NCI-H1417 treated with DMSO at 0.1 percent for 48 hours (cell line): Measurements from ENCODE around the gene EPB41L4A.
A peak's percentile ranks its signal among the peaks of the same experiment; 100 is the strongest.
"Not testable (repeated sequence)": the region's sequence is repeated elsewhere in the genome, so short reads cannot be mapped to it uniquely, and the experiment has no call there.

Experiments used
- DNase-seq: peaks from one replicate; lab custom pipeline; 2025; lab: John Stamatoyannopoulos, UW

The EPB41L4A gene

DNA sequence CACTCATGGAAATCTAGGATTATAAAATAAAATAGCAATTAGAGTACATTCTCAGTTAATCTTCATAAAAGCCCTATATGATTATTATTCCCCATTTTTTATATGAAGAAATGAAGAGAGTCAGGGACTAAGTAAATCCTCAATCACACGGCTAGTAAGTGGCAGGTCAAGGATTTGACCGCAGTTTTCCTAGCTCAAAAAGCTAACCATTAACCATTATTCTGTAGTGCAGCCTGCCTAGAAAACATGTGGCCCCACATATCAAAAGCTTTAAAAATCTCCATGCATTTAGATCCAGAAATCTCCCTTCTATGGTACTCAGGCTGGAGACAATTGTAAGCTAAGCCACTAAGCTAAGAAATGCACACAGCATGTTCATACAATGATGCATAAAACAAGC, 21.4 kb downstream of the EPB41L4A start:
- DNase-seq = no peak

DNA sequence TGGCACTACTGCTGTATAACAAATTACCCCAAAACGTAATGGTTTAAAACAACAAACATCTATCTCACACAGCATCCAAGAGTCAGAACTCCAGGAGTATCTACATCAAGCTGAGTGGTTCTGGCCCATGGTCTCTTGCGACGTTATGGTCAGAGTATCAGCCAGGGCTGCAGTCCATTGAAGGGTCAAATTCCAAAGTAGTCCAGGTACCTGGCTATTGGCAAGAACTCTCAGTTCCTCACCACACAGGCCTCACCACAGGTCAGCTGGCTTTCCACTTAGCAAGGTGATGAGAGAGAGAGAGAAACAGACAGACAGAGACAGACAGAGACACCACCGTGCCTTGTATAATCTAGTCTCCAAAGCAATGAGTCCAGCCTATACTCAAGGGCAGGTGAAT, 22.6 kb downstream of the EPB41L4A start:
- no peak for DNase-seq

DNA sequence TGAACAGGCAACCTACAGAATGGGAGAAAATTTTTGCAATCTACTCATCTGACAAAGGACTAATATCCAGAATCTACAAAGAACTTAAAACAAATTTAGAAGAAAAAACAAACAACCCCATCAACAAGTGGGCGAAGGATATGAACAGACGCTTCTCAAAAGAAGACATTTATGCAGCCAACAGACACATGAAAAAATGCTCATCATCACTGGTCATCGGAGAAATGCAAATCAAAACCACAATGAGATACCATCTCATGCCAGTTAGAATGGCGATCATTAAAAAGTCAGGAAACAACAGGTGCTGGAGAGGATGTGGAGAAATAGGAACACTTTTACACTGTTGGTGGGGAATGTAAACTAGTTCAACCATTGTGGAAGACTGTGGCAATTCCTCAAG, 23.8 kb downstream of the EPB41L4A start:
- not testable (repeated sequence) for DNase-seq

DNA sequence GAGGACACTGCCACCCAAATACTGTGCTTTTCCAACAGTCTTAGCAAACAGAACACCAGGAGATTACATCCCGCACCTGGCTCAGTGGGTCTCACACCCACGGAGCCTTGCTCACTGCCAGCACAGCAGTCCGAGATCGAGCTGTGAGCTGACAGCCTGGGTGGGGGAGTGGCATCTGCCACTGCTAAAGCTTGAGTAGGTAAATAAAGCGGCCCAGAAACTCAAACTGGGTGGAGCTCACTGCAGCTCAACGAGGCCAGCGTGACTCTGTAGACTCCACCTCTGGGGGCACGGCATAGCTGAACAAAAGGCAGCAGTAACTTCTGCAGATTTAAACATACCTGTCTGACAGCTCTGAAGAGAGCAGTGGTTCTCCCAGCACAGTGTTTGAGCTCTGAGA, 28.8 kb downstream of the EPB41L4A start:
- DNase-seq = peak; percentile 8

DNA sequence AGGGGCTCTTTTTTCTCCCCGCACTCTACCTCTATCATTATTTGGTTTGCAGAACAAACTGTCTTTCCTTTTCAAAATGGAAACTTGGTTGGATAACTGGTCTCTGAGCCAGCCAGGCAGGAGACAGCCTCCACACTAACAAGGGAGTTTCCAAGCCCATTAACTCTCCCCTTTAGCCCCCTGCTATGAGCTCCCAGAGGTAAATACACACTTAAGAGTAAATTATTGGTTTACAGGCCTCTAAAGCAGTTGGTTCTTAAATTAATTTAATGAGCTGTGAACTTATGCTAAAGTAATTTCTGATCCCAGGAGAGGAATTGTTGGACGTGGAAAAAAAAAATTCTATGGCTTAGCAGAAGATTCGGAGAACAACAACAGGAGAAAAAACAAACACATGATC, 30.3 kb downstream of the EPB41L4A start:
- peak; percentile 72 for DNase-seq

DNA sequence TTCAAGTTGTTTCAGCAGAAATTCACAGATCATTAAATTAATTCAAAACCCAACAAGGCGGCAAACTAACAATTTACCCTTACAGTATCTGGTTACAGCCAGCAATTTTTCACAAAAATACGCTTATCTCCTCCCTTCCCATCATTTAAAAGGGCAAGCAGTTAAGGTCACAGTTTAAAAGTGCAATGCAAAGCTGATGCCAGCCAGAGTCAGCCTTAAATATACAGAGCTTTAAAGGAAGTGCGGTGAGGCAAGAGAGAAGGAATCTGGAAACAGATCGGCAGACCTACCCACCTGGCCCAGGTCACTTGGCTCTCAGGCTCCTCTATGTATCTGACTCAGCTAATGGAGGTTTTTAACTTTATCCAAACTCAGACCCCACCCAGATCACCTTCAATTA, 31.0 kb downstream of the EPB41L4A start:
- peak; percentile 1 for DNase-seq

DNA sequence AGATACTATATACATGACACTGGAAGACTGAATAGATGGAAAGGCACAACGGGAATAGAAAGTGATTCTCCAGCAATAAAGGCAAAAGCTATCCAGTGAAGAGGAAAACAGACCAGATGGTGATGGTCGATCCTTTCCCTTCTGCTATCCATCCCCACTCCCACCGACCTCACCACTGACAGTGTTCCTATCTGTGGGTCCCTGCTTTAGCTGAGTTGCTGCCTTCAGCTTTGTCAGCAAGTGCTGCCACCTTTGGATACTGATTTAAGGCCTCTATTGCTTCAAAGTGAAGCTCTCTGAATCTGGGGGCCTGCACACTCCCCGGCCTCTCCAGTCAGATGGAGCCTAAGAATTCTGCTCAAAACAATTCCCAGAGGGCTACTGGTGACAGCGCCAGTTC, 32.3 kb downstream of the EPB41L4A start:
- DNase-seq = no peak

DNA sequence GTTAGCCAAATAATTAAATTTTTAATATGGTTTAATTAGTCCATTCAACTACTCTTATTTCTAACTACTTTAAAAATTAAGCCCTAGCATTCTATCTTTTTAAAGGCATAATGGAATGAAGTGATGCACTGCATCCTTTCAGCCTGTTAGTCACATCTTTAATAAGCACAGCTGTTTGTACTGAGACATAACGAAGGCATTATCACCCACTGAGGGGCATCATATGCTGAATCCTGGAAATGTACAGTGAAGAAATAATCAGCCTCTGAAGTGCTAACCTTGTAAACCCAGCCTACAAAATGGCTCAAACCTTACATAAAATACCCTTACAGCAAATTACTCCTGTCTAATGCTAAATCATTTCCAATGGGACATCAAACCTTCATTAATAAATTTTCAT, 33.1 kb downstream of the EPB41L4A start:
- no peak for DNase-seq

DNA sequence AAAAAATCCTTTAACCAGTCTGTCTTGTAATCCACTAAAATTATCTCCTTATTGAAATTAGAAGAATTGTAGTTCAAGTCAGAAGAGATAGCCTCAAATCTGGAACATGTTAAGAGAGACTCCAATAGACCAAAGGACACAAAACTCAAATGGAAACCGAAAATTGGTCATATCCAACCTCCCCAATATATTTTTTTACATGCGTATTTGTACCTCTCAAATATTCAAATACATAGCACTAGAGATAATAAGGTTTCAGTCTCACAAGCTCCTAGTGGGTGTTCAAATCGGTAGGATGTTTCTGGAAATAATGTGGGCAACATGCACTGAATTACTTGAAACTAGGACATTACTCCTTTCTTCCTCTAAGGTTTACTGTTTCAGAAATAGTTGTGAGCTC, 33.5 kb downstream of the EPB41L4A start:
- DNase-seq = no peak

DNA sequence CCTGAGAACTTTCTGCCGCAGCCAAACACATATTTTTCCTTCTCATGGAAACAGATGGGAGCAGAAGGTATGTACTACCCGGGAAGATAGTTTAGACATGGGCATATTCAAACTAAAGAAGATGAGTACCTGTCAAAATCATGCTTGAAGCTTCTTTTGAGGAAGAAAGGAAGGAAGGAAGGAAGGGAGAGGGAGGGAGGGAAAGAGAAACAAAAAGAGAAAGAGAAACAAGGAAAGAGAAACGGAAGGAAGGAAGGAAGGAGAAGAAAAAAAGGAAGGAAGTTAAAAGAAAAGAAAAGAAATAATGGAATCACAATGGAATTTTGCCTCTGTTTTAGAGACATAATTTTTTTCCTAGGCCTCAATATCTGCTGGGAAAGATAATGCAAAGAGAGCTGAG, 34.6 kb downstream of the EPB41L4A start:
- no peak for DNase-seq

DNA sequence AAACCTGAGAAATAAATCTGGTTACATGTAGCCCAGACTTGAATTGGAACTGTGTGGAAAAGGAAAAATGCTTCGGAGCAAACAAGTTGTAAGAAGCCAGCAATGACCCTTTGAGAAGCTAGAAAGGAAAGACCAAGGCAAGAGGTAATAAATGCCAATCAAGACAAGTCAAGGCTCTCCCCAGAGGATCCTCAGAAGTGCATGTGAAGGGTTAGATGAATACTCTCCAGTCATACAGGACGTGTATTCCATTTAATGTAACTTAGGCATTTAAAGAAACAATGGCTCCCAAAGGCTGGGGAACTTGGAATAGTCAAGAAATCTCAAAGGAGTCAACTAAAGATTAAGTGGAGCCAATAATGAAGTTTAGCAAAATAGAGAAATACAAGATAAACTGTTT, 36.2 kb downstream of the EPB41L4A start:
- DNase-seq = no peak

DNA sequence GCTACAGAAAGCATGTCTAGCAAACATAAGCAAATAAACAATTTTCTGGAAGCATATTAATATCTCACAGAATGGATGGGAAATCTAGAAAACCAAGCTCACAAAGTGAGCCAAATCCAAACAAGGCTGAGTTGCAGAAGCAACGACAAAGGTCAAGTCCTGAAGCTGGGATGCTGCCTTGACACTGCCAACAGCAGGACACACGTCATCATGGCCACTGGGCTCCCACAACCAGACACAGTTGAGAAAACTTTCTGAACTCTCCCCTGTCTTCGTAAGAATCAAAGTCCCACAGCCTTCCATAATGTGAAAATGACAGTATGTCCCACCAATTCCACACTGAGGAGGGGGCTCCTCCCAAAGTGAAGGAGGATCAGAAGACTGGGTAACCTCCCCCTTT, 37.6 kb downstream of the EPB41L4A start:
- no peak for DNase-seq

DNA sequence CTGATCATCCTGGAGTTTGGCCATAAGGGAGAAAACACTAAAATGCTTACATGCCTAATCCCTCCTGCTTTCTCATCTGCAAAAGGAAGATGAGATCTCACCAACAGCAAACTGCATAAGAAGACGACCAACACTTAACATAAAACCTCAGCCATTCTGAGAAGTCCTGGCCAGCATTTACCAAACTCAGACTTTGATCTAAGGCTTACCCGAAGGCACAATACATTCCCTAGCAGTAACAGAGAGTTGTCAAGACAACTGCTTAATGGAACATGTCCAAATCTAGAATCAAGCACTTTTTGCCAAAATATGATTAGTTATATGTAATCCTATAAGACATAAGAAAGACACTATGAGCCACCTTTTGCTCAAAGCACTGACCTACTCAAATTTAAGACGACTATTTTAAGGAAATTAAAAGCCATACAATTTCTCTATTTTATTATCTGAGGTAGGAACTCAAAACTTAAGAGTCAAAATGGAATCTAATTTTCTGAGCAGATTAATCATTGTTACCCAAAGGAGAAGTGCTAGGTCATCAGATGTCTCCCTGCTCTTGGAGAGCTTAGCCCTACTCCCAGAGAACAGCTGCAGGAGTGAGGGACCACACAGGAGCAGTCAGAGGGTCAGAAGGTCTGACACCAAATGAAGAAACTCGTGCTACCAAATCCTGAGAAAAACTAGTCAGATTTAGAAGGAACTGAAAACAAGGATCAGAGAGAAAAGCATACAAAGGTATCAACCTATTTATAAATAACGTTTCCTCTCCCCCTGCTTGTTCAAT, 39.3 kb downstream of the EPB41L4A start:
- DNase-seq = no peak

DNA sequence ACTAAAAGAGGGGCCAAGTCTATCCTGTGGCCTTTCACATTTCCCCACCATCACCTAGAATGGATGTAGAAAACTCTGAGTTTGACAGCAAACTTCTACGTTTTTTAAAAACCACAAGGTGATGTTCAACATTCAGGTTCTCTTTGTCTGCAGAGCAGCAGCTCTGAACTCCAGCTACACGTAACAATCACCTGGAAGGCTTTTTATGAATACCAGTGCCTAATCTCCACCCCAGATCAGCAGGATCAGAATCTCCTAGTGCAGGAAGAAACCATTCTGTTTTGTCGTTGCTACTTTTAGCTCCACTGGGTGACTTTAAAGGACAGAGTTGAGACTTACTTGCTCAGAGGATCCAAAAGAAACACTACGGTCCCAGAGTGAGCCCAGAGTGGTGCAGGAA, 44.3 kb downstream of the EPB41L4A start:
- no peak for DNase-seq

DNA sequence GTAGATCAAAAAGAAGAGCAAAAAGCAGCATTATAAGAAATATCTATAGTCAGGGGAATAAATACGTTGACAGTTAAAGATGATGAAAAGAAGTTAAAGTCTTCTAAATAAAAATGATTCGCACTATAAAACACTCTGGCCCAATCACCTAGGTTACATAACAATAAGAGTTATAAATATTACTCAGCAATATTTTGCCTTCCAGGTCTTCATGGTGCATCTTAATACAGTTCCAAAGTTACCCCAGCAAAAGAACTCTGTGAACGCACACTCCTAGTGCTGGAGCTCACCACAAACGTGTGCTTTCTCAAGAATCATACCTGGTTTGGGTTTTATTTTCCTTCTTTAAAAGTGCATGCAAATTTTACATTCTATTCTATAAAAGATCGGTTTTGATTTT, 44.7 kb downstream of the EPB41L4A start:
- DNase-seq = no peak

DNA sequence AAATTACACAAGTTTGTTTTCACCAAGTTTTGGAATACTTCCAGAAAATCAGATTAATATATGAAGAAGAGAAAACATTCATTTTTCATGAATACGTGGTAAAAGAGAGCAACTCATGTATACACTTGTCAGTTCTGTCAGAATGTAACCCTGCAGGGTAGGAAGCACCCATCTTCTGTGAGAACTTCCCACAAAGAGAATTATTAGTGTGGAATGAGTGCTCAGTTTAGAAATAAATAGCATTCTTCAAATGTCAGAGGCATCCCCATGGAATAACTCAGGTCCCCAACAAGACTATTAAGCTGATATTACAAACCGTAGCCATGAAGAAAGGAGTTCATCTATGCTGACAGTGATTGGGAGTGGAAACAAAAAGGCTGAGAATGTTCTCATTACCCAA, 45.2 kb downstream of the EPB41L4A start:
- no peak for DNase-seq

DNA sequence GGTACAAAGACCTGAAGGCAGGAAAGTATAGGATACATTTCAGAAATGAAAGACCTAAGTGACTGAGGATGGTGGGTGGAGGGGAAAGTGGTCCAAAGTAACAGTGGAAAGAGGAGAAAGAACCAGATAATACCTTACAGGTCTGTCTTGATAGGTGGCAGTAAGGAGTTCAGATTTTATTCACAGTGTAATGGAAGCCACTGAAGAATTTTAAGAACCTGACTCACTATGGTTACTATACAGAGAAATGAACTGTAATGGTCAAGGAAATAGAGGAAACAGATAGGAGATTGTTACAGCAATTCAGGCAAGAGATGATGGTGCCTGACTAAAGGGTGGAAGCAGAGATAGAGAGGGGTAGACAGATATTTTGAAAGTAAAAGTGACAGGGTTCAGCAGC, 46.5 kb downstream of the EPB41L4A start:
- DNase-seq = no peak

DNA sequence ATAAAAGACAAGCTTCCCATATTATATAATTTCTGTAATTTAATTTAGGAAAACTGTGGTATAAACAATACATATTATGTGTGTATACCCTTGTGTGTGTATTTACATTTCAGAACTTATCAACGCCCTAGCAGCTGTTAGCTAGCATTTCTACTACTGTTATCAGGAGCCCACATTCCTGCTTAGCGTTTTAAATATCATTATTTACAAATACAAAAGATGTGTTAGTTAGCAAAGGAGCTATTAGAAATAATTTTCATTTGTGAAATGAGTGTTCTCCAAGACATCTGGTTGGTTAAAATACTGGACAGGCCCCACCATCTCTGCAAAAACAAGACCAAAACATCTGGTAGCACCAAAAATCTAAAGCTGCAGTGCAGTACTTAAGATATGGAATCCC, 48.0 kb downstream of the EPB41L4A start:
- DNase-seq = no peak

DNA sequence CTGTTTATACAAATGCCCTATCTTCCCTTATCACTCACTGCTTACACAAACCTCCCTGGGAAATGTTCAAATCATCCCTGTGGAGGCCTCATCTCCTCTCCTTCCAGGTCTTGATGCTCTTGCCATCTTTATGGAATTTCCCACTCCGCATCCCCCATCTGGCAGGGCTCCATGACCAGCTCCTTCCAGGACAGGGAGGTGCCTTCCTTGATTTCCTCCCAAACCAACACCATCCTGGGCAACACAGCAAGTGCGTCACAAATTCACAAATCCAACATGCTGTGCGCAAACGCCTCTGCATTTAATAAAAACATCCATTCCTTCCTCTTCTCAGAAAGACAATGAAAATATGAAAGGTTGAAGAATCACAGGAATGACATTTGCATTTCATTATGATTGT, 51.7 kb downstream of the EPB41L4A start:
- DNase-seq = no peak

DNA sequence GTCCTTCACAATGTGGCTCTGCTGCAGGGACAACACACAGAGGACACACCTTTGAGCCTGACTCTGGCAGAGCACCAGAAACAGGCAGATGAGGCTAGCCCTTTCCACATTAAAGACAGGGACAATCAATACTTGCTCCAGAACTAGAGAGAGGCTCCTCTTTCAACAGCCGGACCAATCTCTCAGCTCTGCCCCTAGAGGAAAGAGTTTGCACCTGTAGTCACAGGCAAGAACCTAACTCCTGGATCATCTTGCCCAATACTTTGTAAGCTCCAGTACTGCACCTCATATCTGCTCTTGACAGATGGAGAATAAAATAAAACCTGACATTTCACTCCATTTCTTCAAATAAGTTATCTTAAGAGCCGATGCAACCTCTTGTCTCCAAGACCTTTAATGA, 52.1 kb downstream of the EPB41L4A start:
- no peak for DNase-seq

DNA sequence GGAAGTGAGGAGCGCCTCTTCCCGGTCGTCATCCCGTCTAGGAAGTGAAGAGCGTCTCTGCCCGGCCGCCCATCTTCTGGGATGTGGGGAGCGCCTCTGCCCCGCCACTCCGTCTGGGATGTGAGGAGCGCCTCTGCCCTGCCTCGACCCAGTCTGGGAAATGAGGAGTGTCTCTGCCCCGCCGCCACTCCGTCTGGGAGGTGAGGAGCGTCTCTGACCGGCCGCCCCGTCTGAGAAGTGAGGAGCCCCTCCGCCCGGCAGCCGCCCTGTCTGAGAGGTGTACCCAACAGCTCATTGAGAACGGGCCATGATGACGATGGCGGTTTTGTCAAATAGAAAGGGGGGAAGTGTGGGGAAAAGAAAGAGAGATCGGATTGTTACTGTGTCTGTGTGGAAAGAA, 58.3 kb downstream of the EPB41L4A start:
- not testable (repeated sequence) for DNase-seq

DNA sequence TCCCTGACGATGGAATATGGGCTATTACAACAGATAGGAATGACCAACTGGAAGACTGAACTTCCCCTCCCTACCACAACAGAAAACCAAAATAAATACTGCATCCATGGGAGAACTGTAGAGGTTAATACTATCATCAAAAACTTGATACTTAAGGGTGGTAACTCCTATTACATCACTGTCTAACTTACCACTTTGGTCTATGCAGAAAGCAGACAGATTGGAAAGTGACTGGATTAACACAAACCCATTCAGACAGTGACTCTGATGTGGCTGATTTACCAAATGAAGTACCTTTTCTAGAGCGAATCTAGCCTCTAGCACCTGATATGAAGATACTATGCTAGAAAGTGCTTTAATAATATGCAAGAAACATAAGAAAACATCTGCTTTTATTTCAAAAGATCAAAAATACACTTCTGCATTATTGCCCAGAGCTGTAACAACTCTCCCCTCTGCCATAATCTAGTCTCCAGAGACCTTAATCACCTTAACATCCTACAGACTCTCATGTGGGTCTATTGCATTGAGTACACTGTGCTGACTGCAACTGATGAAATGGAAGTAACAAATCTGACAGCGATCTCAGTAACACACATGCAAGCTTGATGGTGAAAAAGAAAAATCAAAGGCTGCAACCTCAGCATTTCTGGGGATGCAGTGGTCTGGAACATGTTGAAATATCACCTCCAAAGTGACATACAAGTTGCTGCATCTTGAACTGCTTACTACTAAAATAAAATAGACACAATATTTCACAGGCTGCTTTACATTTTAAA, 62.7 kb downstream of the EPB41L4A start:
- DNase-seq = no peak

DNA sequence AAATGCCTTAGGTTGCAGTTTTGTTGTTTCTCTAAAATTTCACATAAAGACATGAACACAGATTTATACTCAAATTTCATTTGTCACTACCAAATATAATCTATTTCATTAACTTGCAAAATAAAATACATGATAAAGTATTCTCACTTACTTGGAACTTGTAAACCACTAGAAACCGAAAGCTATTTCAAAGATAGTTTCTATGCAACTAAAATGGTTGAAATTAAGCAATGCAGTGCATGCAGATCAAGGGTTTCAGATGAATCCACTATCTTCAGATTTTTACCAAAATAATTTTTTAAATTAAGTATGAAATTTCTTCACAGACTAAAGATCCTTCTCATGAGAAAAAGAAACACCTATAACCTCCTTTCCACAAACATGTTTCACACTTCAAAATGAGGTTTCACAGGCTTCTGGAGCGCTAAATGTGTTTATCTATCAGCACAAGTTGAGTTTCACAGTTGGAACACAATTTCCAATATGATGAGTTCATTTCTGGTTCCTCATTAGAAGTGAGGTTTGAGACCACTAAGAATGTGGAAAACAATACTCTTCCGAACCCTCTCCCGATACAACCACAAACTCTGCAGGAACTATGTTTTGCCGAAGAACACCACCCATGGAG, 63.9 kb downstream of the EPB41L4A start:
- DNase-seq = no peak
